WTC11 (cell line): Measurements from ENCODE around the gene B4GAT1.

ENCODE experiments used
- CREM ChIP-seq: sonication (generic); formaldehyde crosslinking; IDR thresholded peaks from 2 replicates; pipeline ENCODE4 v1.8.1; 2022; ENCODE audit warnings: mild to moderate bottlenecking, missing genetic modification reagents, moderate library complexity
- CTCF ChIP-seq: fragments of 200-600 bp; IDR thresholded peaks from 2 replicates; pipeline ENCODE4 v1.8.0; 2022; ENCODE audit warnings: antibody characterized with exemption
- GRHL2 ChIP-seq: fragments of 250-450 bp; sonication (Bioruptor Pico); IDR thresholded peaks from 2 replicates; pipeline ENCODE4 v1.8.0; 2022; ENCODE audit warnings: mild to moderate bottlenecking, moderate library complexity; ENCODE audit not compliant: insufficient replicate concordance, severe bottlenecking
- IRF2 ChIP-seq: sonication (generic); formaldehyde crosslinking; IDR thresholded peaks from 2 replicates; pipeline ENCODE4 v1.8.0; 2022; ENCODE audit warnings: low read depth, missing genetic modification reagents, borderline replicate concordance
- JUN ChIP-seq: sonication (generic); formaldehyde crosslinking; IDR thresholded peaks from 2 replicates; pipeline ENCODE4 v1.8.0; 2023; ENCODE audit warnings: mild to moderate bottlenecking, missing genetic modification reagents
- NR3C1 ChIP-seq: sonication (generic); formaldehyde crosslinking; conservative IDR thresholded peaks from 2 replicates; pipeline ENCODE4 v1.8.1; 2023; ENCODE audit warnings: low read depth, mild to moderate bottlenecking, missing genetic modification reagents
- SP1 ChIP-seq: sonication (generic); formaldehyde crosslinking; conservative IDR thresholded peaks from 2 replicates; pipeline ENCODE4 v1.8.1; 2022; ENCODE audit warnings: missing genetic modification reagents
- TEAD1 ChIP-seq: sonication (generic); formaldehyde crosslinking; IDR thresholded peaks from 2 replicates; pipeline ENCODE4 v1.8.0; 2022; ENCODE audit warnings: mild to moderate bottlenecking, missing genetic modification reagents
- ZBTB21 ChIP-seq: sonication (generic); formaldehyde crosslinking; IDR thresholded peaks from 2 replicates; pipeline ENCODE4 v1.8.1; 2023; ENCODE audit warnings: mild to moderate bottlenecking, missing genetic modification reagents, borderline replicate concordance

GRCh38 chr11:66324664-66325063 is 22.8 kb downstream of the B4GAT1 start:
- TF ChIP-seq CTCF (no peak), ZBTB21 (CRISPR knock-in tag) (no peak), CREM (no peak), SP1 (CRISPR knock-in tag) (no peak), GRHL2 (CRISPR knock-in tag) (no peak), NR3C1 (CRISPR knock-in tag) (no peak), TEAD1 (CRISPR knock-in tag) (no peak), IRF2 (CRISPR knock-in tag) (no peak), JUN (CRISPR knock-in tag) (no peak)
